Stimulated activated memory B cell treated with anti-CD40 and anti-IgM and Interleukin-4, amounts not matched to agents 10 μg/mL and 1 μg/mL and 100 μg/mL, for 72 hours (primary cell): ENCODE measurements around the gene KCNJ18.
"Not testable (repeated sequence)": the region's sequence is repeated elsewhere in the genome, so short reads cannot be mapped to it uniquely, and the experiment has no call there.

Source experiments
- ATAC-seq: fragments of 150-1000 bp; cut with Tn5 transposase; 2 replicates; pipeline ENCODE4 v1.10.0; 2021
- H3K27ac Mint-ChIP-seq: one replicate; pipeline ENCODE4 v1.8.0; 2022; ENCODE audit warnings: mild to moderate bottlenecking, mixed read lengths
- H3K27me3 Mint-ChIP-seq: one replicate; pipeline ENCODE4 v1.8.0; 2022; ENCODE audit warnings: mixed read lengths
- H3K36me3 Mint-ChIP-seq: one replicate; pipeline ENCODE4 v1.8.0; 2022; ENCODE audit warnings: mixed read lengths
- H3K4me1 Mint-ChIP-seq: one replicate; pipeline ENCODE4 v1.8.0; 2022; ENCODE audit warnings: mixed read lengths
- H3K4me3 Mint-ChIP-seq: one replicate; pipeline ENCODE4 v1.8.0; 2022; ENCODE audit warnings: mild to moderate bottlenecking, moderate library complexity, mixed read lengths
- H3K9me3 Mint-ChIP-seq: one replicate; pipeline ENCODE4 v1.8.0; 2022; ENCODE audit warnings: mixed read lengths

Gene KCNJ18

DNA sequence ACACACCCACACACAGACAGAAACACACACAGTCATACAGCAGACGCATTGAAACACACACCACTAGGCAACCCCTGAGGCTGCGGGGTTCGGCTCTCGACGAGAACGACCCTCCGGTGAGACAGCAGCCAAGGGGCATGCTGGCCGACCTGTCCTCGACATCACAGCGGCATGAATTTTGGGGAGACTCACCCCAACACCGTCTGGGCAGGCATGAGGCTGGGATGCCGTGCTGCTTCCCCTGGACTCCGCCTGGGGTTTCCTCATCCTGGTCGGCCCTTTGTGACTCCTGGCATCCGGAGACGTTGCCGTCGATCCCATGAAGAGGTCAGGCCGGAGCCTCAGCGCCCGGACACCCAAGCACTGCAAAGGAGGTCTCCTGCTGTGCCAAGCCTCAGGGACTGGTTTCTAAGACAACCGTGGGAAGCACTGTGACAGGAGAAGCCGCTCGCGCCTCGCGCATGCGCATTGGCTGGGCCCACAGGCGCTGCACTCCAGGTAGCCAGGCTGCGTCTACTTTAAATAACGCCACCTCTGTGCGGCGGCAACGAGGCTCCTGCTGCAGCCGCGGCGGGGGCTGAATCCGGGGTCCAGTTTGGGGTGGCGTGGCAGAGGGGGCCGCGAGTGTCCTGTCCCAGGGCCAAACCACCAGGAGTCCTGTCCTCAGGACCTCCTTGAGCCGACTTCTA, 13.8 kb upstream of the KCNJ18 start:
- no peaks in the 10 kb centered on the region for H3K4me1 Mint-ChIP-seq
- H3K27ac Mint-ChIP-seq = no peak overlapping the region
- no peaks in the 10 kb centered on the region for H3K27me3 Mint-ChIP-seq
- H3K36me3 Mint-ChIP-seq = no peaks in the 10 kb centered on the region
- H3K4me3 Mint-ChIP-seq = no peak overlapping the region
- no peak for ATAC-seq
- H3K9me3 Mint-ChIP-seq = peaks cover 9% of the 10 kb centered on the region

DNA sequence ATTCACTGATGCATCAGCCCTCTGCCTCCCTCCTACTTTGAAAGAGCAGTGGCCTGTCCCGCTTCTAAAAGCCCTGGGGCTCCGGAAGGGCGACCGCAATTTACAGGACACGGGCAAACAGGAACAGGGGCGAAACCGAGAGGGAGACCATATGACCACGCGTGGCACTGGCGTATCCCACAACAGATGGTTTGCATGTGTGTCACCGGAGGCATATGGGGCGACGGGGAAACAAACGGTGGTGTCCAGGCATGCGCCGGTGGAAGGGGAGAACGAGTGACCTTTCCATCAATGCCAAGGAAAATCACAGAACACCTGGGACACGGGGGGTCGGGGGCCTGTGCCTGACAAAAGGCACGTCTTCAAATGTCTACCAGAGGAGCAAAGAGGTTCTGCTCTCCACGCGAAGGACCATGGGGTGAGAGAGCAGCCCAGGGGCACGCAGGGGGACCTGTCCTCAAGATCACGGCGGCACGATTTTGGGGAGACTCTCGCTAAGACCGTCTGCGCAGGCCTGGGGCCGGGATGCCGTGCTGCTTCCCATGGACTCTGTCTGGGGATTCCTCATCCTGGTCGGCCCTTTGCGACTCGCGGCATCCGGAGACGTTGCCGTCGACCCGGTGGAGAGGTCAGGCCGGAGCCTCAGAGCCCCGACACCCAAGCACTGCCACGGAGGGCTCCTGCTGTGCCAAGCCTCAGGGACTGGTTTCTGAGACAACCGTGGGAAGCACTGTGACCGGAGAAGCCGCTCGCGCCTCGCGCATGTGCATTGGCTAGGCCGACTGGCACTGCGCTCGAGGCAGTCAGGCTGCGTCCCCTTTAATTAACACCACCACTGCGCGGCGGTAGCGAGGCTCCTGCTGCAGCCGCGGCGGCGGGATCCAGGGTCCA, 12.8 kb upstream of the KCNJ18 start:
- Mint-ChIP-seq H3K4me1 (no peaks in the 10 kb centered on the region), H3K36me3 (no peaks in the 10 kb centered on the region), H3K4me3 (no peak overlapping the region), H3K9me3 (peaks cover 9% of the 10 kb centered on the region), H3K27me3 (no peaks in the 10 kb centered on the region), H3K27ac (no peak overlapping the region)
- ATAC-seq = no peak

DNA sequence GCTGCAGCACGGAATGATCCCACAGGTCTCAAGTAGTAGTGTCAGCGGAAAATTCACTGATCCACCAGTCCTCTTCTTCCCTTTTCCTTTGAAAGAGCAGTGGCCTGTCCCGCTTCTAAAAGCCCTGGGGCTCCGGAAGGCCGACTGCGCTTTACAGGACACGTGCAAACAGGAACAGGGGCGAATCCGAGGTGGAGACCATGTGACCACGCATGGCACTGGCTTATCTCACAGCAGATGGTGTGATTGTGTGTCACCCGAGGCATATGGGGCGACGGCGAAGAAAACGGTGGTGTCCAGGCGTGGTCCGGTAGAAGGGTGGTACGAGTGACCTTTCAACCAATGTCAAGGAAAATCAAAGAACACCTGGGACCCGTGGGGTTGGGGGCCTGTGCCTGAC, 12.0 kb upstream of the KCNJ18 start:
- Mint-ChIP-seq H3K36me3 (no peaks in the 10 kb centered on the region), H3K4me3 (no peak overlapping the region), H3K27ac (no peak overlapping the region), H3K27me3 (no peaks in the 10 kb centered on the region), H3K9me3 (peaks cover 9% of the 10 kb centered on the region), H3K4me1 (no peaks in the 10 kb centered on the region)
- ATAC-seq = no peak

DNA sequence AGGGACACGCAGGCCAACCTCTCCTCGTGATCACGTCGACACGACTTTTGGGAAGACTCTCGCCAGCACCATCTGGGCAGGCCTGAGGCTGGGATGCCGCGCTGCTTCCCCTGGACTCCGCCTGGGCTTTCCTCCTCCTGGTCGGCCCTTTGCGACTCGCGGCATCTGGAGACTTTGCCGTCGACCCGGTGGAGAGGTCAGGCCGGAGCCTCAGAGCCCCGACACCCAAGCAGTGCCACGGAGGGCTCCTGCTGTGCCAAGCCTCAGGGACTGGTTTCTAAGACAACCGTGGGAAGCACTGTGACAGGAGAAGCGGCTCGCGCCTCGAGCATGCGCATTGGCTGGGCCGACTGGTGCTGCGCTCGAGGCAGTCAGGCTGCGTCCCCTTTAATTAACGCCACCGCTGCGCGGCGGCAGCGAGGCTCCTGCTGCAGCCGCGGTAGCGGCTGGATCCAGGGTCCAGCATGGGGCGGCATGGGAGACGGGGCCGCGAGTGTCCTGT, 11.4 kb upstream of the KCNJ18 start:
- H3K27me3 Mint-ChIP-seq, ATAC-seq: not testable (repeated sequence)

DNA sequence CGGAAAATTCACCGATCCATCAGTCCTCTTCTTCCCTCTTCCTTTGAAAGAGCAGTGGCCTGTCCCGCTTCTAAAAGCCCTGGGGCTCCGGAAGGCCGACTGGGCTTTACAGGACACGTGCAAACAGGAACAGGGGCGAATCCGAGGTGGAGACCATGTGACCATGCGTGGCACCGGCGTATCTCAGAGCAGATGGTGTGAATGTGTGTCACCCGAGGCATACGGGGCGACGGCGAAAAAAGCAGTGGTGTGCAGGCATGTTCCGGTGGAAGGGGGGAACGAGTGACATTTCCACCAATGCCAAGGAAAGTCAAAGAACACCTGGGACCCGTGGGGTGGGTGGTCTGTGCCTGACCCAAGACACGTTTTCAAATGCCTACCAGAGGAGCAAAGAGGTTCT, 10.7 kb upstream of the KCNJ18 start:
- H3K9me3 Mint-ChIP-seq, H3K27me3 Mint-ChIP-seq, H3K4me1 Mint-ChIP-seq, ATAC-seq, H3K4me3 Mint-ChIP-seq, H3K27ac Mint-ChIP-seq, H3K36me3 Mint-ChIP-seq: not testable (repeated sequence)

More for the DNA sequence above, 11.4 kb upstream of the KCNJ18 start:
- H3K27ac Mint-ChIP-seq, H3K4me1 Mint-ChIP-seq, H3K36me3 Mint-ChIP-seq, H3K9me3 Mint-ChIP-seq, H3K4me3 Mint-ChIP-seq: not testable (repeated sequence)

DNA sequence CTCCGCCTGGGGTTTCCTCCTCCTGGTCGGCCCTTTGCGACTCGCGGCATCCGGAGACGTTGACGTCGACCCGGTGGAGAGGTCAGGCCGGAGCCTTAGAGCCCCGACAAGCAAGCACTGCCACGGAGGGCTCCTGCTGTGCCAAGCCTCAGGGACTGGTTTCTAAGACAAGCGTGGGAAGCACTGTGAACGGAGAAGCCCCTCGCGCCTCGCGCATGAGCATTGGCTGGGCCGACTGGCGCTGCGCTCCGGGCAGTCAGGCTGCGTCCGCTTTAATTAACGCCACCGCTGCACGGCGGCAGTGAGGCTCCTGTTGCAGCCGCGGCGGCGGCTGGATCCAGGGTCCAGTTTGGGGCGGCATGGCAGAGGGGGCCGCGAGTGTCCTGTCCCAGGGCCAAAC, 10.2 kb upstream of the KCNJ18 start:
- H3K4me3 Mint-ChIP-seq, H3K9me3 Mint-ChIP-seq, H3K36me3 Mint-ChIP-seq, H3K4me1 Mint-ChIP-seq, ATAC-seq, H3K27me3 Mint-ChIP-seq, H3K27ac Mint-ChIP-seq: not testable (repeated sequence)

DNA sequence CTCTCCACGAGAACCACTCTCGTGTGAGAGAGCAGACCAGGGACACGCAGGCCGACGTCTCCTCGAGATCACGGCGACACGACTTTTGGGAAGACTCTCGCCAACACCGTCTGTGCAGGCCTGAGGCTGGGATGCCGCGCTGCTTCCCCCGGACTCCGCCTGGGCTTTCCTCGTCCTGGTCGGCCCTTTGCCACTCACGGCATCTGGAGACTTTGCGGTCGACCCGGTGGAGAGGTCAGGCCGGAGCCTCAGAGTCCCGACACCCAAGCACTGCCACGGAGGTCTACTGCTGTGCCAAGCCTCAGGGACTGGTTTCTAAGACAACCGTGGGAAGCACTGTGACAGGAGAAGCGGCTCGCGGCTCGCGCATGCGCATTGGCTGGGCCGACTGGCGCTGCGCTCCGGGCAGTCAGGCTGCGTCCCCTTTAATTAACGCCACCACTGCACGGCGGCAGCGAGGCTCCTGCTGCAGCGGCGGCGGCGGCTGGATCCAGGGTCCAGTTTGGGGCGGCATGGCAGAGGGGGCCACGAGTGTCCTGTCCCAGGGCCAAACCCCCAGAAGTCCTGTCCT, 9.1 kb upstream of the KCNJ18 start:
- H3K27ac Mint-ChIP-seq, H3K4me3 Mint-ChIP-seq, H3K36me3 Mint-ChIP-seq, H3K4me1 Mint-ChIP-seq, H3K9me3 Mint-ChIP-seq, H3K27me3 Mint-ChIP-seq, ATAC-seq: not testable (repeated sequence)

DNA sequence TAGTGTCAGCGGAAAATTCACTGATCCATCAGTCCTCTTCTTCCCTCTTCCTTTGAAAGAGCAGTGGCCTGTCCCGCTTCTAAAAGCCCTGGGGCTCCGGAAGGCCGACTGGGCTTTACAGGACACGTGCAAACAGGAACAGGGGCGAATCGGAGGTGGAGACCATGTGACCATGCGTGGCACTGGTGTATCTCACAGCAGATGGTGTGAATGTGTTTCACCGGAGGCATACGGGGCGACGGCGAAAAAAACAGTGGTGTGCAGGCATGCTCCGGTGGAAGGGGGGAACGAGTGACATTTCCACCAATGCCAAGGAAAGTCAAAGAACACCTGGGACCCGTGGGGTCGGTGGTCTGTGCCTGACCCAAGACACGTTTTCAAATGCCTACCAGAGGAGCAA, 8.4 kb upstream of the KCNJ18 start:
- H3K4me3 Mint-ChIP-seq, H3K9me3 Mint-ChIP-seq, H3K36me3 Mint-ChIP-seq, ATAC-seq, H3K27me3 Mint-ChIP-seq, H3K27ac Mint-ChIP-seq, H3K4me1 Mint-ChIP-seq: not testable (repeated sequence)

DNA sequence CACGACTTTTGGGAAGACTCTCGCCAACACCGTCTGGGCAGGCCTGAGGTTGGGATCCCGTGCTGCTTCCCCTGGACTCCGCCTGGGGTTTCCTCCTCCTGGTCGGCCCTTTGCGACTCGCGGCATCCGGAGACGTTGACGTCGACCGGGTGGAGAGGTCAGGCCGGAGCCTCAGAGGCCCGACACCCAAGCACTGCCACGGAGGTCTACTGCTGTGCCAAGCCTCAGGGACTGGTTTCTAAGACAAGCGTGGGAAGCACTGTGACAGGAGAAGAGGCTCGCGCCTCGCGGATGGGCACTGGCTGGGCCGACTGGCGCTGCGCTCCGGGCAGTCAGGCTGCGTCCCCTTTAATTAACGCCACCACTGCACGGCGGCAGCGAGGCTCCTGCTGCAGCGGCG, 7.9 kb upstream of the KCNJ18 start:
- not testable (repeated sequence) for H3K36me3 Mint-ChIP-seq, H3K4me3 Mint-ChIP-seq, ATAC-seq, H3K27me3 Mint-ChIP-seq, H3K27ac Mint-ChIP-seq, H3K4me1 Mint-ChIP-seq, H3K9me3 Mint-ChIP-seq

DNA sequence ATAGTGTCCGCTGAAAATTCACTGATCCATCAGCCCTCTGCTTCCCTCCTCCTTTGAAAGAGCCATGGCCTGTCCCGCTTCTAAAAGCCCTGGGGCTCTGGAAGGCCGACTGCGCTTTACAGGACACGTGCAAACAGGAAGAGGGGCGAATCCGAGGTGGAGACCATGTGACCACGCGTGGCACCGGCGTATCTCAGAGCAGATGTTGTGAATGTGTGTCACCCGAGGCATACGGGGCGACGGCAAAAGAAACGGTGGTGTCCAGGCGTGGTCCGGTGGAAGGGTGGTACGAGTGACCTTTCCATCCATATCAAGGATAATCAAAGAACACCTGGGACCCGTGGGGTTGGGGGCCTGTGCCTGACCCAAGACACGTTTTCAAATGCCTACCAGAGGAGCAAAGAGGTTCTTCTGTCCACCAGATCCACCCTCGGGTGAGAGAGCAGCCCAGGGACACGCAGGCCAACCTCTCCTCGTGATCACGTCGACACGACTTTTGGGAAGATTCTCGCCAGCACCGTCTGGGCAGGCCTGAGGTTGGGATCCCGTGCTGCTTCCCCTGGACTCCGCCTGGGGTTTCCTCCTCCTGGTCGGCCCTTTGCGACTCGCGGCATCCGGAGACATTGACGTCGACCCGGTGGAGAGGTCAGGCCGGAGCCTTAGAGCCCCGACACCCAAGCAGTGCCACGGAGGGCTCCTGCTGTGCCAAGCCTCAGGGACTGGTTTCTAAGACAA, 7.1 kb upstream of the KCNJ18 start:
- H3K4me1 Mint-ChIP-seq, ATAC-seq, H3K36me3 Mint-ChIP-seq, H3K27ac Mint-ChIP-seq, H3K9me3 Mint-ChIP-seq, H3K27me3 Mint-ChIP-seq, H3K4me3 Mint-ChIP-seq: not testable (repeated sequence)

DNA sequence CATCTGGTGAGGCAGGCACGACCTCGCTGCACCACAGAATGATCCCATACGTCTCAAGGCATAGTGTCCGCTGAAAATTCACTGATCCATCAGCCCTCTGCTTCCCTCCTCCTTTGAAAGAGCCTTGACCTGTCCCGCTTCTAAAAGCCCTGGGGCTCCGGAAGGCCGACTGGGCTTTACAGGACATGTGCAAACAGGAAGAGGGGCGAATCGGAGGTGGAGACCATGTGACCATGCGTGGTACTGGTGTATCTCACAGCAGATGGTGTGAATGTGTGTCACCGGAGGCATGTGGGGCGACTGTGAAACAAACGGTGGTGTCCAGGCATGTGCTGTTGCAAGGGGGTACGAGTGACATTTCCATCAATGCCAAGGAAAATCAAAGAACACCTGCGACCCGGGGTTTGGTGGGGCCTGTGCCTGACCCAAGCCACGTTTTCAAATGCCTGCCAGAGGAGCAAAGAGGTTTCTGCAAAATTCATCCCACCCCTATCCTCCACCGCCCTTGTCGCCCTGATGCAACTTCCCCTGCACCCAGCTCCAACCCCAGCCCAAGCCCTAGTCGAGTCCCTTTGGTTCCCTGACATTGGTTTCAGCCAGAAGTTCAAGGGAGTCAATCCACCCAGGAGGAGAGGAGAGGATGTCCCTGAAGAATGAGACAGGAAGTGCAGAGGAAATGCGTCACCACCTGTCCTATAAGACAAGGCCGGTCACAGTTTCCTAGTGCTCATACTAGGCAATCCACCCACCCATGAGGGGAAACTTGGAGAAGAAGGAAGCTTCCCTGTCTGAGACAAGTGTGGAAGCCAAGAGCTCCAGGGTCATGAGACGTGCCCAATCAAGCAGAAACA, 5.9 kb upstream of the KCNJ18 start:
- Mint-ChIP-seq H3K27me3 (no peaks in the 10 kb centered on the region), H3K36me3 (no peaks in the 10 kb centered on the region), H3K4me1 (no peaks in the 10 kb centered on the region), H3K27ac (no peak overlapping the region), H3K4me3 (no peak overlapping the region), H3K9me3 (peaks cover 2% of the 10 kb centered on the region)
- ATAC-seq = no peak

DNA sequence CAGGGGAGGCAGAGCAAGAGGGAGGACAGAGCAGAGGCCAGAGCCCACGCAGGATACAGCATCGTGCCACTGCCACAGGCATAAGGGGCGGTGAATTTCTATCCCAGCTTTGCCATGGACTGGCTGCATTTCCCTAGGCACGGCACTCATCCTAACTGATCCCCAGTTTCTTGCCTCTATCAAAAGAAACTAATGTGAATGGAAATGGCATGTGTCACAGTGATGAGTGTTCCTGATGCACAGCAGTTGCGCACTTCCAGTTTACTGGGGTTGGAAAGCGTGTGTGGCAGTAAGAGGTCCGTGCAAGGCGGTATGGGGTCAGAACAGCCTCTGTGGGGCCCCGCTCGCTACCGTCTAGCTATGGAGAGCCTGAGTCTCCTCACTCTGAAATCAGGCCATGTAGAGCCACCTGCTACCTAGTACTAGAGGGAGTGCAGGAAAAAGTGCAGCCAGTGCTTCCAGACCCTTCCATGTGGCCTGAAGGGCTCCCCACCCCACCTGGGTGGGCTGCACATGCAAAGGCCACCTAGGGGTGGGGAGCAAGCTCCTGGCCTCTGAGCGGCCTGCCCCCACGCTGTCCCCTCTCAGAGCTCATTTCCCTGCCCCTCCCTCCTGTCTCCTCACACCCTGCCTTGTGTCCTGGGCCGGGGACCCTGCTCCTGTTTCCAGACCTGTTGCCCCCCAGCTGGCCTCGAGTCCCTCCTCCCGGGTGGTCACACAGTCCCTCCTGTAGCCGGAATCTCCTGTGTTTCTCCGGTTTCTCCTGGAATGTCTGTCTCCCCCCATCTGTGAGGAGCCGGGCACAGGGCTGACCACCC, 5.0 kb upstream of the KCNJ18 start:
- no peak overlapping the region for H3K27ac Mint-ChIP-seq
- peak; percentile 14 for ATAC-seq

DNA sequence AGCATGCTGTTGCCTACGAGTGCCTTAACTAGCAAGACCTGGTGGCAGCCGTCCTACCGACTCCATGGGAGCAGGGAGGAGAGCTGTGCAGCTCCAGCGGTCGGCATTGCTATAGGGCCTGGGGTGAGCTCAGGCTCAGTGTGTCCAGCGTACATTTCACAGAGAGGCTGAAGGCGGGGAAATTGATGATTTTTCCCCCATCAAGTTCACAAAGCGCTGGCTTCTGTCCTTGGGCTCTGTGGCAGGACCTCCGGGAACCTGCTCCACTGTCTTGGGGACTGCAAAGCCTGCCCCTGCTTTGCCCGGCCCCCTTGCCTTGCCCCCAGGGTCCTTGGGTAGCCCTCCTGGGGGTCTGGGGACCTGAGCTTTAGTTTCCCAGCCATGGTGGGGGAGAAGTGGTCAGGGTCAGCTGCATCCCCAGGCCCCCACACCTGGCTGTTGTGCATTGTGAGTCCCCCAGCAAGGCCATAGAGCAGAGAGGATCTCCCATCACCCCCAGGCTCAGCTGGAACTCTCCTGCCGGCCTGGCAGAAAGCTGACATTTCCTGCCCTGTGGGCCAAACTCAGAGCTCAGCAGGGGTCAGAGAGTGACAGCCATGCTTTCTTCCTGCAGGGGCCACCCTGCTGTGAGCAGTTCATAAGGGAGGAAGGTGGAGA, 3.9 kb upstream of the KCNJ18 start:
- Mint-ChIP-seq H3K27ac (no peak overlapping the region), H3K4me1 (no peaks in the 10 kb centered on the region), H3K27me3 (no peaks in the 10 kb centered on the region), H3K36me3 (no peaks in the 10 kb centered on the region), H3K4me3 (no peak overlapping the region), H3K9me3 (no peaks in the 10 kb centered on the region)
- no peak for ATAC-seq

More for the DNA sequence above, 5.0 kb upstream of the KCNJ18 start:
- no peaks in the 10 kb centered on the region for H3K27me3 Mint-ChIP-seq
- no peaks in the 10 kb centered on the region for H3K36me3 Mint-ChIP-seq
- H3K4me1 Mint-ChIP-seq = no peaks in the 10 kb centered on the region
- H3K9me3 Mint-ChIP-seq = no peaks in the 10 kb centered on the region
- no peak overlapping the region for H3K4me3 Mint-ChIP-seq
